PC-9 (cell line): ENCODE data around the gene TMEM115. TPM values are rescaled to one million over a fixed set of nuclear protein-coding genes. Genes with fewer than 3 reads are reported as not detected.

Source experiments
- BruUV-seq: library from RNA; stranded (reverse); fragments of 400-500 nt; replicated peaks from 2 replicates; lab custom pipeline; 2021; lab: Mats Ljungman, UMichigan
- CTCF ChIA-PET: fragments of 300-600 bp; sonication (Branson Sonifier 250); formaldehyde crosslinking; loops from one replicate; lab custom pipeline; 2022; ENCODE audit warnings: antibody characterized with exemption; lab: Charles Lee
- POLR2A ChIA-PET: fragments of 300-600 bp; sonication (Branson Sonifier 250); formaldehyde crosslinking; loops from one replicate; lab custom pipeline; 2022; ENCODE audit warnings: antibody characterized with exemption; ENCODE audit not compliant: unreplicated experiment; lab: Charles Lee
- DNase-seq, 2 experiments: peaks; one replicate each; pipeline versions ENCODE4 v3.0.0 to v3.0.0-alpha.2; 2015 to 2022; ENCODE audit warnings: mixed read lengths in 1 of 2
- H2AFZ ChIP-seq: fragments of 200-600 bp; sonication (generic); 2 replicates; pipeline ENCODE4 v1.8.1; 2017; ENCODE audit warnings: antibody characterized with exemption
- H3F3A ChIP-seq: fragments of 200-600 bp; sonication (generic); 2 replicates; pipeline ENCODE4 v1.8.1; 2017; ENCODE audit warnings: antibody characterized with exemption, mild to moderate bottlenecking, low read depth; ENCODE audit not compliant: insufficient read depth
- H3K27ac ChIP-seq: fragments of 200-600 bp; sonication (generic); 2 replicates; pipeline ENCODE4 v1.6.1; 2016; ENCODE audit warnings: mixed run types
- H3K27me3 ChIP-seq: fragments of 200-600 bp; sonication (generic); 2 replicates; pipeline ENCODE4 v1.6.1; 2016; ENCODE audit warnings: low read depth, mixed run types; ENCODE audit not compliant: insufficient read depth
- H3K36me3 ChIP-seq: fragments of 200-600 bp; sonication (generic); 2 replicates; pipeline ENCODE4 v1.6.1; 2016; ENCODE audit warnings: low read depth, mixed run types
- H3K4me1 ChIP-seq: fragments of 200-600 bp; sonication (generic); replicated peaks from 2 replicates; pipeline ENCODE4 v1.6.1; 2016; ENCODE audit warnings: mixed run types; ENCODE audit not compliant: insufficient read depth
- H3K4me2 ChIP-seq: fragments of 200-600 bp; sonication (generic); 2 replicates; pipeline ENCODE4 v1.6.1; 2017; ENCODE audit warnings: mixed run types
- H3K4me3 ChIP-seq: fragments of 200-600 bp; sonication (generic); 2 replicates; pipeline ENCODE4 v1.6.1; 2016; ENCODE audit warnings: mixed run types
- H3K79me2 ChIP-seq: fragments of 200-600 bp; sonication (generic); 2 replicates; pipeline ENCODE4 v1.6.1; 2017; ENCODE audit warnings: low read depth, mixed run types
- H3K9me2 ChIP-seq: fragments of 200-600 bp; sonication (generic); 2 replicates; pipeline ENCODE4 v1.8.1; 2017; ENCODE audit warnings: mild to moderate bottlenecking; ENCODE audit not compliant: insufficient read depth
- H3K9me3 ChIP-seq: fragments of 200-600 bp; sonication (generic); 2 replicates; pipeline ENCODE4 v1.8.1; 2016; ENCODE audit warnings: low read depth; ENCODE audit not compliant: insufficient read depth
- H4K20me1 ChIP-seq: fragments of 200-600 bp; sonication (generic); 2 replicates; pipeline ENCODE4 v1.8.1; 2017; ENCODE audit not compliant: insufficient read depth
- CTCF ChIP-seq: fragments of 200-600 bp; sonication (generic); conservative IDR thresholded peaks from 2 replicates; pipeline ENCODE4 v1.6.1; 2017; ENCODE audit warnings: mixed run types, antibody characterized with exemption, mild to moderate bottlenecking, moderate library complexity
- EZH2 ChIP-seq: fragments of 200-600 bp; sonication (generic); IDR thresholded peaks from 2 replicates; pipeline ENCODE4 v1.8.0; 2017; ENCODE audit warnings: antibody characterized with exemption, low read depth
- intact Hi-C: fragments of 100-400 bp; cut with micrococcal nuclease; formaldehyde crosslinking; loops from one replicate; pipeline ENCODE4 v1.10.0; 2022; ENCODE audit not compliant: unreplicated experiment
- total RNA-seq: library from RNA; stranded (reverse); gene quantifications from 2 replicates; pipeline ENCODE4 v1.2.3, GENCODE V29; 2021

Gene TMEM115
- total RNA-seq, 1 experiment from 2014 or later, result 35.2 TPM

GRCh38 chr3:50369012-50369670, 9.8 kb upstream of the TMEM115 start:
- Histone ChIP-seq H3K9me2 (no peaks in the 10 kb centered on the region), H3F3A (no peaks in the 10 kb centered on the region), H3K27me3 (peaks cover 29% of the 10 kb centered on the region), H3K4me1 (no peaks in the 10 kb centered on the region), H3K79me2 (no peaks in the 10 kb centered on the region), H3K27ac (no peak overlapping the region), H3K36me3 (no peaks in the 10 kb centered on the region), H3K9me3 (no peaks in the 10 kb centered on the region), H3K4me3 (no peak overlapping the region), H2AFZ (no peak overlapping the region), H4K20me1 (no peaks in the 10 kb centered on the region), H3K4me2 (no peak overlapping the region)
- ChIA-PET POLR2A (interaction anchor here (0.6 kb wide), 1 partner anchor 1730 kb away, joined by 3 read pairs; no protein-coding TSS in a partner anchor), CTCF (no interaction called here)
- no peak for DNase-seq
- TF ChIP-seq CTCF (no peak), EZH2 (no peak)
- BruUV-seq, result no TSS peak
- intact Hi-C loops, result no loop called here

DNA sequence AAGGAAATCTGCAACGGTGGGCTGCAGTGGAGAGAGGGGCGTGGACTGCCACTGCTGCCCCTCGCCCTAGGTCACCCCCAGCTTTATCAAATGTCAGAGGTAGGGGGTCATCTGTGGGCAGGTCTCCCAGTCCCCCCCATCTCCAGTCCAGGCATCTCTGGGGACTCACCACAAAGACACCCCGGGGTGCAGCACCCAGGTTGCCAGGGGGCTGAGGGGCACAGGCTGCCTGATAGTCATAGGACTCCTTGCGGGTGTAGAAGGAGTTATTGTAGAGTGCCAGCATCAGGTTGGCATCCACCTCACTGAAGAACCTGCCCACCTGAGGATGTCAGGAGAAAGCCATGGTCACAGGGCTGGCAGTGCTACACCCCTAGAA, 6.5 kb upstream of the TMEM115 start:
- CTCF ChIA-PET, result no interaction called here
- H3K27ac ChIP-seq, result no peak overlapping the region
- DNase-seq, result no peak
- H3K79me2 ChIP-seq, result no peaks in the 10 kb centered on the region
- H3K27me3 ChIP-seq, result peaks cover 12% of the 10 kb centered on the region
- no peaks in the 10 kb centered on the region for H4K20me1 ChIP-seq
- no peaks in the 10 kb centered on the region for H3K9me2 ChIP-seq
- intact Hi-C loops, result no loop called here
- POLR2A ChIA-PET, result no interaction called here
- BruUV-seq, result no TSS peak
- H3K9me3 ChIP-seq, result no peaks in the 10 kb centered on the region
- no peak overlapping the region for H2AFZ ChIP-seq
- H3K4me2 ChIP-seq, result no peak overlapping the region
- no peaks in the 10 kb centered on the region for H3K4me1 ChIP-seq
- H3K4me3 ChIP-seq, result no peak overlapping the region
- TF ChIP-seq CTCF (no peak), EZH2 (no peak)
- no peaks in the 10 kb centered on the region for H3F3A ChIP-seq
- H3K36me3 ChIP-seq, result no peaks in the 10 kb centered on the region

DNA sequence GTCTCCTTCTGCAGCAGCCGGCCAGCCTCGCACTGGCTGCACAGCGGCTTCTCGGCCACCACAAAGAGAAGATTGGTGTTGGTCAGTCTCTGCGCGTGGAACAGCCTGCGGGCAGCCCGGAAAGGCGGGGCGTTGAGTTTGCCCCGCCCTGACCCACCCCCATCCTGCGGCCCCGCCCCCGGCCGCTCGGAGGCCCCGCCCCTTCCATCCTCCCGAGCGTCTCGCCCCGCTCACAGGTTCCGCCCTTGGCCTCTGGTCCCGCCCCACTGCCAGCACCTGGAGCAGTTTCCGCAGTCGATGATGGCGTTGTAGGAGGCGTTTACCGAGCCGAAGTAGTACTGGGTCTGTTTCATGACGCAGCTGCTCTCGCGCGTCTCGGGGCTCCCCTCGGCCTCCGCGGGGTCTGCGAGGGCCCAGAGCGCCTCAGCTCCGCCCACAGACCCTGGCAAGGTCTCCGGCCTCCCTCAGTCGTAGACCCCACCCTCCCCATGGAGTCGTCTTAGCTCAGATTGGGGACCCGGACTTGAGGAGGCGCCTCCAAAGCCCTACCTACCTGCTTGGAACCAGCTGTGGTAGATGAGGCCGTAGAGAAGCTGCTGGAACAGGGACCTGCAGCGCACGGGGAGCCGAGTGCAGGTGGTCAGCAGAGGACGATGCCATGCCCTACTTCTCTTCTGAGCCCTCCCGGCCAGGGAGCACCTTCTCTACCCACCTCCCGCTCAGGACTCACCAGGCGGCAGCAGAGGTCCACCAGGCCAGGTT, 5.9 kb upstream of the TMEM115 start:
- Histone ChIP-seq H3K4me2 (no peak overlapping the region), H3K9me3 (no peaks in the 10 kb centered on the region), H3K36me3 (no peaks in the 10 kb centered on the region), H3F3A (no peaks in the 10 kb centered on the region), H3K79me2 (no peaks in the 10 kb centered on the region), H3K27ac (no peak overlapping the region), H3K4me1 (no peaks in the 10 kb centered on the region), H2AFZ (no peak overlapping the region), H3K9me2 (no peaks in the 10 kb centered on the region), H4K20me1 (no peaks in the 10 kb centered on the region), H3K4me3 (no peak overlapping the region), H3K27me3 (peaks cover 10% of the 10 kb centered on the region)
- TF ChIP-seq EZH2 (no peak), CTCF (no peak)
- no peak for DNase-seq
- ChIA-PET CTCF (no interaction called here), POLR2A (no interaction called here)
- BruUV-seq, result no TSS peak
- intact Hi-C loops, result no loop called here
